Progenitor cell of endocrine pancreas (in vitro differentiated cells): ENCODE data around the gene PROC. TPM values are rescaled to one million over a fixed set of nuclear protein-coding genes. Genes with fewer than 3 reads are reported as not detected.

Experiments
- DNase-seq: peaks from one replicate; pipeline ENCODE4 v3.0.0; 2021; ENCODE audit warnings: low spot score; ENCODE audit not compliant: unreplicated experiment
- H3K27ac Mint-ChIP-seq: 2 replicates; pipeline ENCODE4 v1.8.0; 2021; ENCODE audit warnings: mild to moderate bottlenecking, moderate library complexity, mixed read lengths
- H3K27me3 Mint-ChIP-seq: 2 replicates; pipeline ENCODE4 v1.8.0; 2021; ENCODE audit warnings: mixed read lengths
- H3K36me3 Mint-ChIP-seq: 2 replicates; pipeline ENCODE4 v1.8.0; 2022; ENCODE audit warnings: mixed read lengths; ENCODE audit not compliant: insufficient read depth
- H3K4me1 Mint-ChIP-seq: 2 replicates; pipeline ENCODE4 v1.8.0; 2021; ENCODE audit warnings: low read depth, mixed read lengths
- H3K4me3 Mint-ChIP-seq: 2 replicates; pipeline ENCODE4 v1.8.0; 2021; ENCODE audit warnings: low read depth, mild to moderate bottlenecking, moderate library complexity, mixed read lengths
- H3K9me3 Mint-ChIP-seq: 2 replicates; pipeline ENCODE4 v1.8.0; 2021; ENCODE audit warnings: low read depth, mixed read lengths
- long read RNA-seq: library from polyadenylated mRNA; unstranded; transcript quantifications from one replicate; pipeline ENCODE4 v2.0.0, GENCODE V29; 2020
- total RNA-seq: library from RNA; stranded (reverse); gene quantifications from 2 replicates; pipeline ENCODE4 v1.2.1, GENCODE V29; 2021
- TF ChIP-seq, protein P1 (sequence below): fragments of 200-600 bp; sonication (generic); IDR thresholded peaks from one replicate; pipeline ENCODE4 v1.5.0; 2021; ENCODE audit warnings: antibody characterized with exemption, mild to moderate bottlenecking; ENCODE audit not compliant: unreplicated experiment

Gene PROC
- total RNA-seq, result 18.7 and 25.3 TPM in 2 replicates
- long read RNA-seq, transcript PROC-201 (9 exons, 1,773 nt), result major isoform, 8 of 28 reads
- long read RNA-seq, partial matches to known transcripts, result 3 of 28 reads
- long read RNA-seq, other reads (novel, unspliced or antisense), result 17 of 28 reads

GRCh38 chr2:127418300-127419111 lies at the start of gene PROC:
Gene PROC (plus strand): TSS chr2:127418427. CDS start chr2:127419943, 1,516 bp downstream.
- no peaks in the 10 kb centered on the region for H3K36me3 Mint-ChIP-seq
- no peaks in the 10 kb centered on the region for H3K9me3 Mint-ChIP-seq
- peaks cover 51% of the 10 kb centered on the region for H3K27me3 Mint-ChIP-seq
- DNase-seq, result no peak
- peaks cover 22% of the 10 kb centered on the region for H3K4me1 Mint-ChIP-seq
- peak within 1 kb of the TSS; percentile 39 for H3K27ac Mint-ChIP-seq
- TF ChIP-seq, protein P1, sequence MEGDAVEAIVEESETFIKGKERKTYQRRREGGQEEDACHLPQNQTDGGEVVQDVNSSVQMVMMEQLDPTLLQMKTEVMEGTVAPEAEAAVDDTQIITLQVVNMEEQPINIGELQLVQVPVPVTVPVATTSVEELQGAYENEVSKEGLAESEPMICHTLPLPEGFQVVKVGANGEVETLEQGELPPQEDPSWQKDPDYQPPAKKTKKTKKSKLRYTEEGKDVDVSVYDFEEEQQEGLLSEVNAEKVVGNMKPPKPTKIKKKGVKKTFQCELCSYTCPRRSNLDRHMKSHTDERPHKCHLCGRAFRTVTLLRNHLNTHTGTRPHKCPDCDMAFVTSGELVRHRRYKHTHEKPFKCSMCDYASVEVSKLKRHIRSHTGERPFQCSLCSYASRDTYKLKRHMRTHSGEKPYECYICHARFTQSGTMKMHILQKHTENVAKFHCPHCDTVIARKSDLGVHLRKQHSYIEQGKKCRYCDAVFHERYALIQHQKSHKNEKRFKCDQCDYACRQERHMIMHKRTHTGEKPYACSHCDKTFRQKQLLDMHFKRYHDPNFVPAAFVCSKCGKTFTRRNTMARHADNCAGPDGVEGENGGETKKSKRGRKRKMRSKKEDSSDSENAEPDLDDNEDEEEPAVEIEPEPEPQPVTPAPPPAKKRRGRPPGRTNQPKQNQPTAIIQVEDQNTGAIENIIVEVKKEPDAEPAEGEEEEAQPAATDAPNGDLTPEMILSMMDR, result peak; percentile 10
- peak within 1 kb of the TSS; percentile 12 for H3K4me3 Mint-ChIP-seq

GRCh38 chr2:127370010-127370409 lies 48.2 kb upstream of the PROC start:
- DNase-seq, result no peak
- H3K4me3 Mint-ChIP-seq, result no peak overlapping the region
- H3K9me3 Mint-ChIP-seq, result peaks cover 42% of the 10 kb centered on the region
- peaks cover 15% of the 10 kb centered on the region for H3K4me1 Mint-ChIP-seq
- H3K27ac Mint-ChIP-seq, result no peak overlapping the region
- peaks cover 37% of the 10 kb centered on the region for H3K36me3 Mint-ChIP-seq
- no peaks in the 10 kb centered on the region for H3K27me3 Mint-ChIP-seq
- TF ChIP-seq, protein P1, result no peak

DNA sequence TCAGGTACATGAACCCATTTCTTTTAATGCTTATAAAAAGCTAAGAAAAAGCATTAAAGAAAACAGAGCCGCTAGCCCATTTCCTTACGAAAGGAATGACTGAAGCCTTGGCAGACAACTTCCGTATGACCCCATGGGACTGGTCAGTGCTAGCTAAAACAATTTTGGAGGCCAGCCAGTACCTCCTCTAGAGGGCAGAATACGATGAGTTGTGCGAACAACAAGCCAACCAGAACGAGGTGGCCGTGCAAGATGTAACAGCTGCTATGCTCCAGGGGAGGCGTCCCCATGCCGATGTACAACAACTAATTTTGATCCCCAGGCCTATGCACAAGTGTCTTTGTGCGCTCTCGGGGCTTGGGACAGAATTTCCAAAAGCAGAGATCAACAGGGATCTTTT lies 47.2 kb upstream of the PROC start:
- H3K27me3 Mint-ChIP-seq, result no peaks in the 10 kb centered on the region
- DNase-seq, result no peak
- peaks cover 43% of the 10 kb centered on the region for H3K36me3 Mint-ChIP-seq
- H3K4me3 Mint-ChIP-seq, result no peak overlapping the region
- peaks cover 9% of the 10 kb centered on the region for H3K4me1 Mint-ChIP-seq
- H3K27ac Mint-ChIP-seq, result no peak overlapping the region
- TF ChIP-seq, protein P1, result no peak
- peaks cover 47% of the 10 kb centered on the region for H3K9me3 Mint-ChIP-seq

- Mint-ChIP-seq H3K36me3 (peaks cover 50% of the 10 kb centered on the region), H3K9me3 (peaks cover 58% of the 10 kb centered on the region), H3K4me1 (peaks cover 3% of the 10 kb centered on the region), H3K4me3 (no peak overlapping the region), H3K27me3 (no peaks in the 10 kb centered on the region), H3K27ac (no peak overlapping the region)
- TF ChIP-seq, protein P1, result no peak
- DNase-seq, result no peak
These were observed 44.7 kb upstream of the PROC start for GRCh38 chr2:127373362-127374083.

GRCh38 chr2:127376257-127376656 lies 42.0 kb upstream of the PROC start:
- Mint-ChIP-seq H3K4me1 (peaks cover 3% of the 10 kb centered on the region), H3K4me3 (no peak overlapping the region), H3K27ac (no peak overlapping the region), H3K27me3 (no peaks in the 10 kb centered on the region), H3K36me3 (peaks cover 40% of the 10 kb centered on the region), H3K9me3 (peaks cover 45% of the 10 kb centered on the region)
- TF ChIP-seq, protein P1, result no peak
- no peak for DNase-seq
